Effector memory CD8-positive, alpha-beta T cell (primary cell): ENCODE results near the gene DENND1A.
A peak's percentile ranks its signal among the peaks of the same experiment; 100 is the strongest.
"Not testable (repeated sequence)": the region's sequence is repeated elsewhere in the genome, so short reads cannot be mapped to it uniquely, and the experiment has no call there.

Experiments
- ATAC-seq: fragments of 150-1000 bp; cut with Tn5 transposase; replicated peaks from 2 replicates; pipeline ENCODE4 v1.10.0; 2021; ENCODE audit warnings: mild to moderate bottlenecking, moderate library complexity
- DNase-seq, 3 experiments: peaks; one replicate each; pipeline ENCODE4 v3.0.0; 2021
- H3K27ac Mint-ChIP-seq, 2 donors: one replicate each; pipeline ENCODE4 v1.8.0; 2022; ENCODE audit warnings: mild to moderate bottlenecking in 2 of 2, mixed read lengths in 2 of 2, moderate library complexity in 2 of 2
- H3K27me3 Mint-ChIP-seq, 2 donors: one replicate each; pipeline ENCODE4 v1.8.0; 2022; ENCODE audit warnings: mixed read lengths in 2 of 2
- H3K36me3 Mint-ChIP-seq: one replicate; pipeline ENCODE4 v1.8.0; 2022; ENCODE audit warnings: mild to moderate bottlenecking, moderate library complexity, mixed read lengths; ENCODE audit not compliant: insufficient read depth
- H3K4me1 Mint-ChIP-seq, 2 donors: one replicate each; pipeline ENCODE4 v1.8.0; 2022; ENCODE audit warnings: low read depth in 2 of 2, mixed read lengths in 2 of 2
- H3K4me3 Mint-ChIP-seq, 2 donors: one replicate each; pipeline ENCODE4 v1.8.0; 2022; ENCODE audit warnings: mild to moderate bottlenecking in 2 of 2, mixed read lengths in 2 of 2, moderate library complexity in 2 of 2
- H3K9me3 Mint-ChIP-seq, 2 donors: one replicate each; pipeline ENCODE4 v1.8.0; 2022; ENCODE audit warnings: mixed read lengths in 2 of 2
- total RNA-seq, 9 experiments: gene quantifications; one replicate each; lab custom pipeline; 2026; lab: John Stamatoyannopoulos, UW

DENND1A gene
- 18.5 to 34.0 (median 20.2) reads per million in 9 experiments for total RNA-seq

DNA sequence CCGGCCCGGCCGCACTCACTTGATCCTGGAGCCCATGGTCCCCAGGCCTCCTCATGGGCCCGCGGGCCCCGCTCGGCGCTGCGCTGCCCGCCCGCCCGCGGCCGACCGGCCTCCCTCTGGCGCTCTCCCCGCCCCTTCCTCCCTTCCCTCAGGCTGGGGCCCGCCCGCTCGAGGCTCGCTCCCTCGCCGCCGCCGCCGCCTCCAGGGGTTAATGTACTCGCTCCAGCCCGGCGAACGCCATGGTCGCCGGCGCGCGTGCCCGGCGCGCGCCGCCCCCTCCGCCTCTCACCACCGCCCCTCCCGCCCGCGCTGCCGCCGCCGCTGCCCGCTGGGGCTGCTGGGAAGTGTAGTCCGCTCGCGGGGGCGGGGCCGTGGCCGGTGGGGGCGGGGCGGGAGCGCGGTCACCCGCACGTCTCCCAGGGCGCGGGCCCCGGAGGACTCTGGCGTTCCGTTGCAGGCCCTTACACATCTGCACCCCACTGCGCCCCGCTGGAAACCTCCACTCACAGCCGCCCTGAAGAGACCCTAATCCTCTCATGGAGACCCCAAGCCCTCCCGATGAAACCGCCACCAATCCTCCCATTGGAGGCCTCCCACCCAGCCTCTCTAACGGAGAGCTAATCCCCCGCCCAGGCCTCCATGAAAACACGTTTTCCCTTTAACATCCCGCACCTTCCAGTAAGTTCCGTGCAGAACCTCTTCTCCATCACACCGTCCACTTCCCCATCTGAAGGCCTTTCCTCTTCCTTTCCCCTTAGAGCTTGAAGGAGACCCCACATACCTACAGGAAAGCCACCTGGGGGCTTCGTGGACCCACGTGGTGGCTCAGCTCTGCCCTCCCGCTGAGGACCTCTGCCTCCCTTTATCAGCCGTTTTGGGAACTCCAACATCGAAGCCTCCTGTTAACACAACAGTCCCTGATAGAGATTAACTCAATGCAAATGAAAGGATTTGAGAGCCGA lies at the start of gene DENND1A:
Gene DENND1A (minus strand): TSS at position 257 of the 962 bp plus-strand sequence. CDS start 221 bp downstream, at position 36.
- peak; percentile 93 for ATAC-seq
- peak; percentile 74 to 78 (median 77) for DNase-seq
- Mint-ChIP-seq H3K9me3 (no peaks in the 10 kb centered on the region), H3K36me3 (peaks cover 3% of the 10 kb centered on the region), H3K4me3 (peak within 1 kb of the TSS; percentile 81 to 85), H3K27me3 (peaks cover 0 to 12% of the 10 kb centered on the region in 2 donors), H3K27ac (peak within 1 kb of the TSS; percentile 78 to 92), H3K4me1 (peaks cover 22 to 24% of the 10 kb centered on the region in 2 donors)

GRCh38 chr9:123978981-123979380 lies 49.1 kb upstream of the DENND1A start:
- no peaks in the 10 kb centered on the region for H3K36me3 Mint-ChIP-seq
- H3K4me1 Mint-ChIP-seq, result no peaks in the 10 kb centered on the region
- no peak for ATAC-seq
- DNase-seq, result no peak
- no peaks in the 10 kb centered on the region for H3K9me3 Mint-ChIP-seq
- no peak overlapping the region for H3K4me3 Mint-ChIP-seq
- peaks cover 43 to 50% of the 10 kb centered on the region in 2 donors for H3K27me3 Mint-ChIP-seq
- H3K27ac Mint-ChIP-seq, result no peak overlapping the region

- H3K4me1 Mint-ChIP-seq, H3K36me3 Mint-ChIP-seq, H3K27ac Mint-ChIP-seq, H3K9me3 Mint-ChIP-seq, DNase-seq, H3K4me3 Mint-ChIP-seq, ATAC-seq: not testable (repeated sequence)
- H3K27me3 Mint-ChIP-seq, result peaks cover 27 to 29% of the 10 kb centered on the region in 2 donors
These were observed 46.7 kb upstream of the DENND1A start for GRCh38 chr9:123976579-123976978.

DNA sequence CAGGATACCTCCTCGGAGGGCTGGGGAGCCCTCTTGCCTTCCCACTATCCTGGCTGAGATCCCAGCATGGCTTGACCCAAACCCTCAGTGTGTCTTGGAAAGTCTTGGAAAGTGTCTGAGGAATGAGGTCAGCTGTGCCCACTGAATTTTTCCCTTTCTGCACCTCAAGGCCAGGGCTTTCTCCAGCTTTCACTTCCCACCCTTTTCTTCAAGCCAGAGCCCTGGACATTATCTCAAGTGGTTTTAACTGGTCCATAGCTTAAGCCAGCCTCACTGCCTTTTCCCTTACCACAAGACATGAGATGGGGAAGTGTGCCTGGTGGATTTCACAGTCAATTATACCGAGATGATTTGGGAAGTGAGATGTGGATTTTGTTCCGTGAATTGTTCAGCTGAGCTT lies 45.9 kb upstream of the DENND1A start:
- H3K4me3 Mint-ChIP-seq, result no peak overlapping the region
- no peaks in the 10 kb centered on the region for H3K36me3 Mint-ChIP-seq
- no peaks in the 10 kb centered on the region for H3K9me3 Mint-ChIP-seq
- H3K4me1 Mint-ChIP-seq, result no peaks in the 10 kb centered on the region
- peaks cover 20 to 23% of the 10 kb centered on the region in 2 donors for H3K27me3 Mint-ChIP-seq
- no peak for ATAC-seq
- no peak overlapping the region for H3K27ac Mint-ChIP-seq
- DNase-seq, result no peak

GRCh38 chr9:123974471-123974870 lies 44.5 kb upstream of the DENND1A start:
- Mint-ChIP-seq H3K4me3 (no peak overlapping the region), H3K9me3 (no peaks in the 10 kb centered on the region), H3K4me1 (no peaks in the 10 kb centered on the region), H3K27ac (no peak overlapping the region), H3K36me3 (no peaks in the 10 kb centered on the region), H3K27me3 (peaks cover 9 to 20% of the 10 kb centered on the region in 2 donors)
- no peak for ATAC-seq
- no peak for DNase-seq

- no peak for ATAC-seq
- no peak overlapping the region for H3K27ac Mint-ChIP-seq
- peaks cover 9 to 17% of the 10 kb centered on the region in 2 donors for H3K27me3 Mint-ChIP-seq
- H3K4me3 Mint-ChIP-seq, result no peak overlapping the region
- no peak for DNase-seq
- no peaks in the 10 kb centered on the region for H3K4me1 Mint-ChIP-seq
- H3K9me3 Mint-ChIP-seq, result no peaks in the 10 kb centered on the region
- H3K36me3 Mint-ChIP-seq, result no peaks in the 10 kb centered on the region
These were observed 43.8 kb upstream of the DENND1A start for GRCh38 chr9:123973590-123974223.

DNA sequence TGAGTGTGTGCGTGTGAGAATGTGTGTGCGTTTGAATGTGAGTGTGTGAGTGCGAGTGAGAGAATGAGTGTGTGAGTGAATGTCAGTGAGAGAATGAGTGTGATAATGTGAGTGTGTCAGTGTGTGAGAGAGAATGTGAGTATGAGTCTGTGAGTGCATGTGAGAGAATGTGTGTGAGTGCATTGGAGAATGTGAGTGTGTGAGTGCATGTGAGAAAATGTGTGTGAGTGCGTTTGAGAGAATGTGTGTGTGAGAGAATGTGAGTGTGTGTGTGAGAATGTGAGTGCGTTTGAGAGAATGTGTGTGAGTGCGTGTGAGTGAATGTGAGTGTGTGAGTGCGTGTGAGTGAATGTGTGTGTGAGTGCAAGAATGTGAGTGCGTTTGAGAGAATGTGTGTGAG lies 42.7 kb upstream of the DENND1A start:
- DNase-seq (no peak), ATAC-seq (no peak)
- Mint-ChIP-seq H3K4me3 (no peak overlapping the region), H3K9me3 (no peaks in the 10 kb centered on the region), H3K36me3 (no peaks in the 10 kb centered on the region), H3K27me3 (peaks cover 7 to 17% of the 10 kb centered on the region in 2 donors), H3K4me1 (no peaks in the 10 kb centered on the region), H3K27ac (no peak overlapping the region)

DNA sequence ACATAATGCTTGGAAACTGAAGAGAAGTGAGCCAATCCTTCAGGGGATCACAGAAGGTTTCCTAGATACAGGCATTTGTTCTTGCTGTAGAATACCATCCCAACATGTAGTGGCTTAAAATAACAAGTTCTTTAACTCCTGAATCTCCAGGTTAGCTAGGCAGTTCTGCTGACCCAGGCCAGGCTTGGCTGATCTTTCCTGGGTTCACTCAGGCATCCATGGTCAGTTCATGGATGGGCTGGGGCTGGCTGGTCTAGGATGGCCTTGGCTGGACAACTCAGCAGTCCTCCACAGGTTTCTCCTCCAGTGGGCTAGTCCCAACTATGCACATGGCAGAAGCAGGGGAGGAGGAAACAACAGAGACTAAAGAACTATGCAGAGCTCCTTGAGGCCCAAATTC lies 37.4 kb upstream of the DENND1A start:
- Mint-ChIP-seq H3K9me3 (no peaks in the 10 kb centered on the region), H3K36me3 (peaks cover 3% of the 10 kb centered on the region), H3K27ac (no peak overlapping the region), H3K4me3 (no peak overlapping the region), H3K4me1 (peaks cover 0 to 10% of the 10 kb centered on the region in 2 donors), H3K27me3 (peaks cover 50 to 53% of the 10 kb centered on the region in 2 donors)
- ATAC-seq (no peak), DNase-seq (no peak)

DNA sequence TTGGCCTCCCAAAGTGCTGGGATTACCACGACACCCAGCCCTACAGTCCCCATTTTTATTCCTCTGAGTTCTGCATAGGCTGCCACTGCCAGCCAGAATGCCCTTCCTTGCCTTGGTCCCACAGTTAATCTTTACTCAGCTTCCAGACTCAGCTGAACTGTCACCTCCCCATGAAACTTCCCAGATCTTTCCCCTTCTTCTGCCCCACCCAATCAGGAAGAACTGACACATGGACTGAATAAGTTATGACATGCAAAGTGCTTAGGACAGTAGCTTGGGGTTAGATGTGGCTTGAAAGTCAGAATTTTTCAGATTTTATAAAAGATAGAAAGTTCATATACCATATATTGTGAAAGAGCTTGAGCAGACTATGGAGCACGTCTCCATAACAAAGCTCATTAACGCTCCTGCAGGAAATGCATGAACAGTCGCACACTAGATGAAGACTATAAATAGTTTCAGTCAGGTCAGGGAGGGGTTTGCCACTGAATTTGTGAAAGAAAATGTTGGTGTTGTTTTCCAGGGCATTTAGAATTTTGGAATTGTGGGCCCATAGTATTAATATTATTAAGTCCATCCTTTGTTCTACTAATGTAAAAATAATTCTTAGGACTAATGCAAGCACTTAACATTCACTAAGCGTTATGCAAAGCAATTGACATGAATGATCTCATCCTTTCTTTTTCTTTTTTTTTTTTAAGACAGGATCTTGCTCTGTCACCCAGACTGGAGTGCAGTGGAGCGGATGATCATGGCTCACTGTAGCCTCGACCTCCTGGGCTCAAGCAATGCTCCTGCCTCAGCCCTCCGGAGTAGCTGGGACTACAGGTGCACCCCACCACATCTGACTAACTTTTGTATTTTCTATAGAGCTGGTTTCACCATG lies 36.1 kb upstream of the DENND1A start:
- ATAC-seq, result no peak

GRCh38 chr9:123964761-123965160 lies 34.8 kb upstream of the DENND1A start:
- H3K27ac Mint-ChIP-seq, result no peak overlapping the region
- H3K9me3 Mint-ChIP-seq, result no peaks in the 10 kb centered on the region
- ATAC-seq, result no peak
- peaks cover 61 to 72% of the 10 kb centered on the region in 2 donors for H3K27me3 Mint-ChIP-seq
- peaks cover 3% of the 10 kb centered on the region for H3K36me3 Mint-ChIP-seq
- no peak for DNase-seq
- H3K4me1 Mint-ChIP-seq, result peaks cover 0 to 10% of the 10 kb centered on the region in 2 donors
- no peak overlapping the region for H3K4me3 Mint-ChIP-seq

More for the DNA sequence above, 36.1 kb upstream of the DENND1A start:
- Mint-ChIP-seq H3K27ac (peak overlapping the region in 1 of 2 donors; percentile 61), H3K4me1 (peaks cover 0 to 10% of the 10 kb centered on the region in 2 donors), H3K4me3 (no peak overlapping the region), H3K9me3 (no peaks in the 10 kb centered on the region), H3K27me3 (peaks cover 59 to 60% of the 10 kb centered on the region in 2 donors), H3K36me3 (peaks cover 3% of the 10 kb centered on the region)
- no peak for DNase-seq

DNA sequence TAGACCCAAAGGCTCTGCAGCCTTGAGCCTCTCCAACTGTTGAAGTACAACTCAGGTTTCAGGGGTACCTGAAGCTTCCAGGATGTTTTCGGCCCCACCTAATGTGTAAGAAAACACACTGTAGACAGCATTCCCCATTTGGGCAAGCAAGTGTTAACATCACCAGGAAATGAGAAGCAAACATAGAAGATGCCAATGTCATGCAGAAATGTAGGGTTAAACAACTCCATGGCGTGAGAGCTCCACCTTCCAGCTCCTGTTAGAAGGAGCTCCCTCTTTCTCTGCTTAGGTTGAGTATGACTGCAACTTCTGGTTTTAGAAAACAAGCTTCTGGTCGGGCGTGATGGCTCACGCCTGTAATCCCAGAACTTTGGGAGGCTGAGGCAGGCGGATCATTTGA lies 31.0 kb upstream of the DENND1A start:
- peaks cover 59 to 87% of the 10 kb centered on the region in 2 donors for H3K27me3 Mint-ChIP-seq
- H3K36me3 Mint-ChIP-seq, result peaks cover 4% of the 10 kb centered on the region
- H3K4me3 Mint-ChIP-seq, result no peak overlapping the region
- ATAC-seq (no peak), DNase-seq (no peak)
- no peaks in the 10 kb centered on the region for H3K9me3 Mint-ChIP-seq
- H3K27ac Mint-ChIP-seq, result no peak overlapping the region
- peaks cover 0 to 10% of the 10 kb centered on the region in 2 donors for H3K4me1 Mint-ChIP-seq

DNA sequence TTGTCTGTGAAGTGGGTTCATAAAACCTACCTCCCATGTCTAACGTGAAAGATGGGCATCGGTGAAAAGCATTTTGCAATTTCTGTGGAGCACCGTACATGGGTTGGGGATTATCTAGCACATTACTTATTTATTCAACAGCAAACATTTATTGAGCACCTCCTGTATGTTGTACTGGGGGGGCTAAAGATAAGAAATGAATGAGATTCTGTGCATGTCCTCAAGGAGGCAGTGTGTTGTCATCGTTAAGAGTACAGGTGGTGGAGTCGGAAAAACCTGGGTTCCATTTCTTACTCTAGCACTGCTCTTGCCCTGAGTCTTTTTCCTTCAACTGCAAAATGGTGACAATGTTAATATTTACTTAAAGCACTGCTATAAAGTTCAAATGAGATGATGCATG lies 30.4 kb upstream of the DENND1A start:
- Mint-ChIP-seq H3K4me3 (no peak overlapping the region), H3K27ac (no peak overlapping the region), H3K9me3 (no peaks in the 10 kb centered on the region), H3K27me3 (peaks cover 53 to 81% of the 10 kb centered on the region in 2 donors), H3K4me1 (peaks cover 0 to 6% of the 10 kb centered on the region in 2 donors), H3K36me3 (peaks cover 4% of the 10 kb centered on the region)
- no peak for DNase-seq
- ATAC-seq, result no peak

GRCh38 chr9:123959787-123960186 lies 29.9 kb upstream of the DENND1A start:
- Mint-ChIP-seq H3K36me3 (peaks cover 4% of the 10 kb centered on the region), H3K27me3 (peaks cover 47 to 81% of the 10 kb centered on the region in 2 donors), H3K4me1 (peaks cover 0 to 3% of the 10 kb centered on the region in 2 donors), H3K4me3 (no peak overlapping the region), H3K27ac (no peak overlapping the region), H3K9me3 (no peaks in the 10 kb centered on the region)
- no peak for ATAC-seq
- no peak for DNase-seq
